Measurements from ENCODE around the gene SLC9A5. TPM values are rescaled to one million over a fixed set of nuclear protein-coding genes. Genes with fewer than 3 reads are reported as not detected.

The SLC9A5 gene
- total RNA-seq, 3 donors from 2014 or later, result 3.2 to 4.0 (median 3.6) TPM

DNA sequence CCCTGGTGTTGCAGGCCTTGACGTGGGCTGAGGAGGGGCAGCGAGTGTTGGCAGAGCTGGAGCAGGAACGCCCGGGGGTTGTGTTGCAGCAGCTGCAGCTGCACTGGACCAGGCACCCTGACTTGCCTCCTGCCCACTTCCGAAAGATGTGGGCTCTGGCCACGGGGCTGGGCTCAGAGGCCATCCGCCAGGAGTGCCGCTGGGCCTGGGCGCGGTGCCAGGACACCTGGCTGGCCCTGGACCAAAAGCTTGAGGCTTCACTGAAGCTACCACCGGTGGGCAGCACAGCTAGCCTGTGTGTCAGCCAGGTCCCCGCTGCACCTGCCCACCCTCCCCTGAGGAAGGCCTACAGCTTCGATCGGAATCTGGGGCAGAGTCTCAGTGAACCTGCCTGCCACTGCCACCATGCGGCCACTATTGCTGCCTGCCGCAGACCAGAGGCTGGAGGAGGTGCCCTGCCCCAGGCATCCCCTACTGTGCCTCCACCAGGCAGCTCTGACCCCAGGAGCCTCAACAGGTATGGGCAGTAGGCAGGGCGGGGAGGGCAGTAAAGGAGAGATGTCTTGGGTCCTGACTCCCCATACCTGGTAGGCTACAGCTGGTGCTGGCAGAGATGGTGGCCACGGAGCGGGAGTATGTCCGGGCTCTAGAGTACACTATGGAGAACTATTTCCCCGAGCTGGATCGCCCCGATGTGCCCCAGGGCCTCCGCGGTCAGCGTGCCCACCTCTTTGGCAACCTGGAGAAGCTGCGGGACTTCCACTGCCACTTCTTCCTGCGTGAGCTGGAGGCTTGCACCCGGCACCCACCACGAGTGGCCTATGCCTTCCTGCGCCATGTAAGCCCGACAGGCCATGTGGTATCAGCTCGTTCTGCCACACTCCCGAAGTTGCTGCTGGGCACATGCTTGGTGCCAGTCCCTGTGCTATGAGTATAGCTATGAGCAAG lies 36.2 kb downstream of the SLC9A5 start:
- DNase-seq (no peak), ATAC-seq (no peak)
- Mint-ChIP-seq H3K36me3 (ENCODE audit: insufficient read depth) (peaks cover 13% of the 10 kb centered on the region), H3K27me3 (ENCODE audit: low read depth) (no peaks in the 10 kb centered on the region), H3K4me1 (ENCODE audit: low read depth) (peaks cover 8% of the 10 kb centered on the region), H3K4me3 (no peak overlapping the region), H3K9me3 (no peaks in the 10 kb centered on the region)

DNA sequence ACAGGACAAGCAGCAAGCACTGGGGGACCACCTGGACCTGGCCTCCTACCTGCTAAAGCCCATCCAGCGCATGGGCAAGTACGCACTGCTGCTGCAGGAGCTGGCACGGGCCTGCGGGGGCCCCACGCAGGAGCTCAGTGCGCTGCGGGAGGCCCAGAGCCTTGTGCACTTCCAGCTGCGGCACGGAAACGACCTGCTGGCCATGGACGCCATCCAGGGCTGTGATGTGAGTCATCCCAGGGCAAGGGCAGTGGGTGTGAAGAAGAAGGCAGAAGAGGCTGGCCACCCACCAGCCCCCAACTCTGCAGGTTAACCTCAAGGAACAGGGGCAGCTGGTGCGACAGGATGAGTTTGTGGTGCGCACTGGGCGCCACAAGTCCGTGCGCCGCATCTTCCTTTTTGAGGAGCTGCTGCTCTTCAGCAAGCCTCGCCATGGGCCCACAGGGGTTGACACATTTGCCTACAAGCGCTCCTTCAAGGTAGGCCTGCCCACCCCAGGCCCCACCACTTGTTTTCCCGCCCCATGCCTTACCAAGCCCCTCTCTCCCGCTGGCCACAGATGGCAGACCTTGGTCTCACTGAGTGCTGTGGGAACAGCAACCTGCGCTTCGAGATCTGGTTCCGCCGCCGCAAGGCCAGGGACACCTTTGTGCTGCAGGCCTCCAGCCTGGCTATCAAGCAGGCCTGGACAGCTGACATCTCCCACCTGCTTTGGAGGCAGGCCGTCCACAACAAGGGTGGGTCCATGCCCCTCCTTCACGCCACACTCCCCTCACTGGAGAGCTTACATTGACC lies 37.9 kb downstream of the SLC9A5 start:
- H3K4me3 Mint-ChIP-seq, result no peak overlapping the region
- H3K4me1 Mint-ChIP-seq (ENCODE audit: low read depth), result peaks cover 6% of the 10 kb centered on the region
- H3K9me3 Mint-ChIP-seq, result no peaks in the 10 kb centered on the region
- H3K36me3 Mint-ChIP-seq (ENCODE audit: insufficient read depth), result peaks cover 13% of the 10 kb centered on the region
- no peak for ATAC-seq
- no peak for DNase-seq
- no peaks in the 10 kb centered on the region for H3K27me3 Mint-ChIP-seq (ENCODE audit: low read depth)

- no peak overlapping the region for H3K4me3 Mint-ChIP-seq
- ATAC-seq, result no peak
- H3K9me3 Mint-ChIP-seq, result no peaks in the 10 kb centered on the region
- H3K4me1 Mint-ChIP-seq (ENCODE audit: low read depth), result peaks cover 6% of the 10 kb centered on the region
- H3K36me3 Mint-ChIP-seq (ENCODE audit: insufficient read depth), result peaks cover 8% of the 10 kb centered on the region
- no peak for DNase-seq
- H3K27me3 Mint-ChIP-seq (ENCODE audit: low read depth), result no peaks in the 10 kb centered on the region
Observed at GRCh38 chr16:67287960-67288359, 39.2 kb downstream of the SLC9A5 start.

DNA sequence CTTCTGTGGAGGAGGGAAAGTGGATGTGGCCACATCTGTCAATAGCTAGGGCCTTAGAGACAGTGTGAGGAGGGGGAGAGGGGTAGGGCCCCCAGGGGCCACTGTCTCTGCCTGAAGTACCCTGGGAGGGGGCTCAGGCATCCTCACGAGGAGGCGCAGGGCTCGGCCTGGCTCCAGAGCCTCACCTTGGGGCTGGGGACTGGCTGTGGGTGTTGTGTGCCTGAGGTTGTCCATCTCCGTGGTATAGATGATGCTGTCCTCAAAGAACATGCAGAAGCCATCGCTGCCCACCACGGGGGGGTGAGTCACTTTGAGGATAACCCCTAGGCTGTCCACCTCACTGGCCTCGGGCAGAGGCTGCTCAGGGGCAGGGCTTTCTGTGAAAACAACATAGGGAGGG lies 42.7 kb downstream of the SLC9A5 start:
- Mint-ChIP-seq H3K9me3 (no peaks in the 10 kb centered on the region), H3K36me3 (ENCODE audit: insufficient read depth) (no peaks in the 10 kb centered on the region), H3K4me1 (ENCODE audit: low read depth) (peaks cover 6% of the 10 kb centered on the region), H3K27me3 (ENCODE audit: low read depth) (no peaks in the 10 kb centered on the region), H3K4me3 (no peak overlapping the region)
- ATAC-seq (no peak), DNase-seq (no peak)

GRCh38 chr16:67294171-67294757 lies 45.5 kb downstream of the SLC9A5 start:
- Mint-ChIP-seq H3K27me3 (ENCODE audit: low read depth) (peaks cover 4% of the 10 kb centered on the region), H3K4me1 (ENCODE audit: low read depth) (peaks cover 6% of the 10 kb centered on the region), H3K36me3 (ENCODE audit: insufficient read depth) (no peaks in the 10 kb centered on the region), H3K9me3 (no peaks in the 10 kb centered on the region), H3K4me3 (no peak overlapping the region)
- no peak for DNase-seq
- no peak for ATAC-seq

DNA sequence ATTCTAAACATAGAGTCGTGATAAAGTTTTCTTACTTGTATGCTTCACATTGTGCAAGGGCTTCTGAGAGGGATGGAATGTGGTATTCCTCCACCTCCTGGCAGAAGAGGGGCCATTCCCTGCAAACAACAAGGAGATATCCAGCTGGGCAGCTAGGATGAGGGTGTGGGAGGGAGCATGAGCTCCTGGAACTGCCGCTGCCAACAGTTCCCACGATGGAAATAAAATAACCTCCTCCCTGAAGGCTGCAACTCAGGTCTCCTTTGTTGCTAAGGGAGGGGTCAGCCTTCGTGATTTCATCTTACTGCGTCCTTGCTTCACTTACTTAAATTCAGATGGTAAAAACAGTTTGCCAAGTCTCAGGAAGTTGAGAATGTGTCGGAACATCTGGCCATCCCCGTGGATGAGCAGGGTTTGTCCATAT lies 46.2 kb downstream of the SLC9A5 start:
- no peak for DNase-seq

DNA sequence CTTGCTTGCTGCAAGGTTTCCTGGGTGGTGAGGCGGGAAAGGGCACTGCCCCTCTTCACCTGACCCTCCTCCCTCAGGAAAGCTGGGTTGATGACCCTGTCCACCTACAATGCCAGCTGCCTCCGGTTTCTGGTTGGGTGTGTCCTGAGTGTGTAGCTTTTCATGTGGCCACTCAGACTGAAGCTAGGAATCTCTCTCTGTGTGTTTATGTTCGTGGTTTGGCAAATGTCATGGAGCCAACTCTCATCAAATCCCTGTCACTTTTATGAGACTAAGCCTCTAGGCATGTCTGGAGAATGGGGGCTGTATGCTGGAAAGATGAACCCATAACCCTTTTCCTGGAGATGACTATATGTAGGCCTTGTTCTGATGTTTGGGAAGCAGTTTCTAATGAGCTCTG lies 47.6 kb downstream of the SLC9A5 start:
- DNase-seq (no peak), ATAC-seq (no peak)
- Mint-ChIP-seq H3K4me3 (no peak overlapping the region), H3K27me3 (ENCODE audit: low read depth) (peaks cover 4% of the 10 kb centered on the region), H3K4me1 (ENCODE audit: low read depth) (no peaks in the 10 kb centered on the region), H3K9me3 (no peaks in the 10 kb centered on the region), H3K36me3 (ENCODE audit: insufficient read depth) (no peaks in the 10 kb centered on the region)

More for the DNA sequence above, 46.2 kb downstream of the SLC9A5 start:
- H3K4me3 Mint-ChIP-seq, result no peak overlapping the region
- H3K4me1 Mint-ChIP-seq (ENCODE audit: low read depth), result no peaks in the 10 kb centered on the region
- H3K27me3 Mint-ChIP-seq (ENCODE audit: low read depth), result peaks cover 4% of the 10 kb centered on the region
- H3K9me3 Mint-ChIP-seq, result no peaks in the 10 kb centered on the region
- no peaks in the 10 kb centered on the region for H3K36me3 Mint-ChIP-seq (ENCODE audit: insufficient read depth)
- no peak for ATAC-seq

DNA sequence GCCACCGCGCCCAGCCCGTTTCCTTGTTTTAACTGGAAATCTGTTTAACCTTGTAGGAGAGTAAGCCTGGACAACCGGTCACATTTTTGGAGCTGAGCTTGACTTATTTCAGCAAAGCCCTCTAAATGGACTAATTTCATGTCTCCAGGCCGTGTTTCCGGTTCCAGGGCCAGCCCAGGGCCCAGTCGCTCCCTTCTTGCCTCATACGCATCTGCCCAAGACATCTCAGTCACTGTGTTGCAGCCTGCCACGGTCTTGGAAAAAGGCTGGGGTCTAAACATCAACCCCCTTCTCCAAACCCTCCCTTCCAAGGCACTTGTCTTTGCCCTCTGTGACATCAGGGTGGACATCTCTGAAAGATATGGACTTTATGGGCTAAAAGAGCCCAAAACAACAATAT lies 49.5 kb downstream of the SLC9A5 start:
- DNase-seq (no peak), ATAC-seq (no peak)
- no peaks in the 10 kb centered on the region for H3K36me3 Mint-ChIP-seq (ENCODE audit: insufficient read depth)
- H3K9me3 Mint-ChIP-seq, result no peaks in the 10 kb centered on the region
- H3K4me1 Mint-ChIP-seq (ENCODE audit: low read depth), result no peaks in the 10 kb centered on the region
- no peak overlapping the region for H3K4me3 Mint-ChIP-seq
- peaks cover 4% of the 10 kb centered on the region for H3K27me3 Mint-ChIP-seq (ENCODE audit: low read depth)

DNA sequence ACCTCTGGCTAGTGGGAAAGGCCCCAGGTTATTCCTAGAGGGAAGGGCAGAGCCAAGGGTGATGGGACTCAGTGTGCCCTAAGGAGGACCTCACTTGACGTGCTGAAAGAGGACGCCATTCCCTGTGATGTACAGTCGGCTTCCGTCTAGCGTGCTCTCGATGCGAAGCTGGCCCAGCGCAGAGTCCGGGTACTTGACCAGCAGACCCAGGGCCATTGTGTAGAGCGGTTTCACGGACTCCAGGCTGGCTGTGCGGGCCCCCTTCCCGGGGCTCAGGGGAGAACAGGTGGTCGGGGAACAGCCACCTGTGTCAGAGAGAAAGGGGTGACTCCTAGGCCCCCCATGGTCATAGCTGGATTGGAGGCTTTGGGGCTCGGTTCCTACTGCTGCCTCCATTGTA lies 50.5 kb downstream of the SLC9A5 start:
- ATAC-seq (no peak), DNase-seq (no peak)
- peaks cover 4% of the 10 kb centered on the region for H3K27me3 Mint-ChIP-seq (ENCODE audit: low read depth)
- H3K4me3 Mint-ChIP-seq, result no peak overlapping the region
- H3K4me1 Mint-ChIP-seq (ENCODE audit: low read depth), result no peaks in the 10 kb centered on the region
- no peaks in the 10 kb centered on the region for H3K36me3 Mint-ChIP-seq (ENCODE audit: insufficient read depth)
- no peaks in the 10 kb centered on the region for H3K9me3 Mint-ChIP-seq

GRCh38 chr16:67301080-67301782 lies 52.5 kb downstream of the SLC9A5 start:
- Mint-ChIP-seq H3K4me1 (ENCODE audit: low read depth) (no peaks in the 10 kb centered on the region), H3K9me3 (no peaks in the 10 kb centered on the region), H3K36me3 (ENCODE audit: insufficient read depth) (no peaks in the 10 kb centered on the region), H3K4me3 (no peak overlapping the region), H3K27me3 (ENCODE audit: low read depth) (peaks cover 4% of the 10 kb centered on the region)
- no peak for ATAC-seq
- DNase-seq, result no peak

DNA sequence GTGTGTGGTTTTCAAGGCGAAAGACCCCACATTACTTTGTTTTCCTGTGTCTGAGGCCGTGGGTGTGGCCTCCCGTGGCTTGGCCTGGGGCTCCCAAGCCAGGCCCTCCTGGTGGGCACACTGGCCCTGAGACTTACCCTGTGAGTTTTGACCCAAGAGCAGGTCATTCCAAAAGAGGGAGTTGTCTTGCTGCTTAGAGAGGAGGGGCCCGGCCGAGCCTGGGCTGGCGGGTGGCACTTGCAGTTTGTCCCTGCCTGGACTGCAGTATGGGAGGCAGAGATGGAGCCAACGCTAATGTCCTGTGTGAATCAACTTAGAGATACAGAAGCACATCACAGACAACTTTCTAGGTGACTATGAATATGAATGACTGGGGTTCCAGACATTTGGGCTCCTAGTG lies 53.3 kb downstream of the SLC9A5 start:
- Mint-ChIP-seq H3K36me3 (ENCODE audit: insufficient read depth) (no peaks in the 10 kb centered on the region), H3K4me3 (no peak overlapping the region), H3K9me3 (no peaks in the 10 kb centered on the region), H3K27me3 (ENCODE audit: low read depth) (peaks cover 4% of the 10 kb centered on the region), H3K4me1 (ENCODE audit: low read depth) (no peaks in the 10 kb centered on the region)
- DNase-seq (no peak), ATAC-seq (no peak)

DNA sequence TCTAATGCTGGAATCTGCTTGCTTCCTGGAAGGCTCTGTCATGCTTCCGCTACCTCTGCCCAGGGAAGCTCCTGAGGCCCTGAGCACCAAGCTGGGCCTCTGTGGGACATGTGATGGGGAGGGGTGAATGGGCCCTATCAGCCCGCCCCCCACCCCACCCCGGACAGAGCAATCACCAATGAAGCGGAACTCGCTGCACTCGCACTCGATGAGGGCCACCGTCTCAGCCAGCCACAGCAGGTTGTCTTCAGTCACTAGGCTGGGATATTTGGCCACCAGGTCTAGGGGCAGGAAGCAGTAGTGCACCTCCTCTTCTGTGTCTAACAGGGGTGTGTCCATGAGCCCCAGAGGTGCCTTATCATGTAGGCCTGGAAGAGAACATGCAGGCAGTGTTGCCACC lies 54.2 kb downstream of the SLC9A5 start:
- Mint-ChIP-seq H3K9me3 (no peaks in the 10 kb centered on the region), H3K36me3 (ENCODE audit: insufficient read depth) (no peaks in the 10 kb centered on the region), H3K27me3 (ENCODE audit: low read depth) (no peaks in the 10 kb centered on the region), H3K4me1 (ENCODE audit: low read depth) (no peaks in the 10 kb centered on the region), H3K4me3 (no peak overlapping the region)
- DNase-seq, result no peak
- ATAC-seq, result peak; percentile 43 to 48

- Mint-ChIP-seq H3K27me3 (ENCODE audit: low read depth) (no peaks in the 10 kb centered on the region), H3K9me3 (no peaks in the 10 kb centered on the region), H3K4me1 (ENCODE audit: low read depth) (no peaks in the 10 kb centered on the region), H3K36me3 (ENCODE audit: insufficient read depth) (no peaks in the 10 kb centered on the region), H3K4me3 (no peak overlapping the region)
- DNase-seq (no peak), ATAC-seq (no peak)
Observed at GRCh38 chr16:67304020-67304419, 55.2 kb downstream of the SLC9A5 start.

All from activated T-cell treated with anti-CD3 and anti-CD28 coated beads, Interleukin-2, amount 50 U/mL, for 4 hours (primary cell).